OCI-M2 (cell line): Measurements from ENCODE around the gene GRIN2A.

ENCODE experiments used
- DNase-seq: peaks from one replicate; lab custom pipeline; 2025; ENCODE audit not compliant: unreplicated experiment; lab: John Stamatoyannopoulos, UW

The GRIN2A gene

GRCh38 chr16:10188236-10188635 lies 6.0 kb upstream of the GRIN2A start:
- no peak for DNase-seq

- no peak for DNase-seq
These were observed 749 bp downstream of the GRIN2A start for GRCh38 chr16:10181196-10182162.

GRCh38 chr16:10180771-10181163 lies 1.5 kb downstream of the GRIN2A start:
- no peak for DNase-seq

- DNase-seq = no peak
These were observed 2.0 kb downstream of the GRIN2A start for GRCh38 chr16:10180042-10180770.

- DNase-seq = no peak
These were observed 3.7 kb downstream of the GRIN2A start for GRCh38 chr16:10178526-10178925.

- no peak for DNase-seq
These were observed 4.1 kb downstream of the GRIN2A start for GRCh38 chr16:10178080-10178479.

- DNase-seq = no peak
These were observed 9.2 kb downstream of the GRIN2A start for GRCh38 chr16:10172848-10173655.

GRCh38 chr16:10171221-10171620 lies 11.0 kb downstream of the GRIN2A start:
- DNase-seq = no peak

- no peak for DNase-seq
These were observed 12.3 kb downstream of the GRIN2A start for GRCh38 chr16:10169904-10170410.

GRCh38 chr16:10169031-10169430 lies 13.2 kb downstream of the GRIN2A start:
- DNase-seq = no peak

GRCh38 chr16:10168258-10168657 lies 14.0 kb downstream of the GRIN2A start:
- no peak for DNase-seq

- no peak for DNase-seq
These were observed 16.6 kb downstream of the GRIN2A start for GRCh38 chr16:10165643-10166042.

GRCh38 chr16:10162981-10163380 lies 19.2 kb downstream of the GRIN2A start:
- no peak for DNase-seq

- DNase-seq = no peak
These were observed 26.1 kb downstream of the GRIN2A start for GRCh38 chr16:10156099-10156498.

GRCh38 chr16:10154389-10154788 lies 27.8 kb downstream of the GRIN2A start:
- no peak for DNase-seq

GRCh38 chr16:10153985-10154384 lies 28.2 kb downstream of the GRIN2A start:
- no peak for DNase-seq

GRCh38 chr16:10151718-10152117 lies 30.5 kb downstream of the GRIN2A start:
- no peak for DNase-seq

- no peak for DNase-seq
These were observed 31.3 kb downstream of the GRIN2A start for GRCh38 chr16:10150906-10151305.

- DNase-seq = no peak
These were observed 36.6 kb downstream of the GRIN2A start for GRCh38 chr16:10145542-10146035.

GRCh38 chr16:10141671-10142070 lies 40.6 kb downstream of the GRIN2A start:
- DNase-seq = no peak

- DNase-seq = no peak
These were observed 43.3 kb downstream of the GRIN2A start for GRCh38 chr16:10138881-10139280.
